Right atrium auricular region (tissue), 2 donors: ENCODE measurements around the gene SLC9A5. TPM values are rescaled to one million over a fixed set of nuclear protein-coding genes. Genes with fewer than 3 reads are reported as not detected.

Experiments used
- DNase-seq: peaks from one replicate; pipeline ENCODE4 v3.0.0-alpha.2; 2019; ENCODE audit warnings: low spot score
- H3K27ac ChIP-seq, 2 donors: fragments of 200-600 bp; sonication (generic); 1 replicate in 1 of 2; 2 replicates in 1 of 2; pipeline ENCODE4 v1.5.1; 2016 to 2019
- H3K27me3 ChIP-seq, 2 donors: fragments of 200-600 bp; sonication (generic); one replicate each; pipeline versions ENCODE4 v1.5.1 to v1.6.0; 2017 to 2019
- H3K36me3 ChIP-seq: fragments of 200-600 bp; sonication (generic); one replicate; pipeline ENCODE4 v1.5.1; 2016
- H3K4me1 ChIP-seq, 2 donors: fragments of 200-600 bp; sonication (generic); one replicate each; pipeline versions ENCODE4 v1.5.1 to v1.6.0; 2017 to 2019
- H3K4me3 ChIP-seq, 2 donors: fragments of 200-600 bp; sonication (generic); 1 replicate in 1 of 2; 2 replicates in 1 of 2; pipeline ENCODE4 v1.5.1; 2017 to 2019; ENCODE audit warnings: mild to moderate bottlenecking in 1 of 2, moderate library complexity in 1 of 2
- H3K9me3 ChIP-seq, 2 donors: fragments of 200-600 bp; sonication (generic); one replicate each; pipeline ENCODE4 v1.5.1; 2019
- total RNA-seq, 2 donors: library from RNA; depleted of rRNA; stranded (reverse); fragments of >200 nt; gene quantifications; one replicate each; pipeline ENCODE4 v1.1.0, GENCODE V29; 2016
- TF ChIP-seq, protein P1 (sequence below), 2 donors: fragments of 200-600 bp; sonication (generic); IDR thresholded peaks; one replicate each; pipeline ENCODE4 v1.5.1; 2019; ENCODE audit warnings: antibody characterized with exemption in 2 of 2

The SLC9A5 gene
- total RNA-seq, 2 donors from 2014 or later = 1.5 to 2.4 TPM

DNA sequence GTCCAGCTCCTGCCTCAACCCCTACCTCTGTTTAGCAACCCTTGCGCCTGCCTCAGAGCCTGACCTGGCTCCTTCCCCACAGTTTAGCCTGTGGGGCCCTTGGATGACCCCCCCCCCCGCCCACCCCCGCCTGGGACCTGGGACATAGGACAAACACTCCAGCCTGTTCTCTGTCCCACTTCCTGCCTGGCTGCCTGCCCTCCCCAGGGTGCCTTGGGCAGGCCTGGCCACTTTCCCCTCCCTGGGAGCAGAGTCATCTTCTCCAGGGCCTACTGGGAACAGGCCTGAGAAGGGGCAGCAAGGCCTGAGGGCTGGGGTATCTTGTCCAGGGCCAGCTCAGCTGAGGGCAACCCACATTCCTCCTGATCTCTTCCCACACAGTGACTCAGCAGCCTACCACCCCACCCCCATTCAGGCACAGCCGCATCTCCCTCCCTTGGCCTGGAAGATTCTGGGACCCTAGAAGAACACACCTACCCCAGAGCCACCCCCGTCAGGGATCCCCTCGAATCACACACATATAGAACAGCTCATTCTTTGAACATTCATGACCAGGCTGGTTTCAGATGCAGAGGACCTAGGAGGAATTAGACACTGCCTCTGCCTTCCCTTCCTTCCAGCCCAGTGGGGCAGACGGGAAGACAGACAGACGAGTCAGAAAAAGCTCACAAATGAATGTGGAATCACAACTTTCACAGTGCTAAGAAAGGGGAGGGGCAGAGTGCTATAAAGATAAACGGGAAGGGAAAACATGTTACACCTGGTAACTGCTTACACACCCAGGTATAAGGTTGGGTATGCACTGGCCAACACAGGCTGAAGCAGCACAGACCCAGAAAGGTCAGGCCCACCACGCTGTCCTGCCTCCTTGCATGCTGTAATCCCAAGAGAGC, 7.5 kb upstream of the SLC9A5 start:
- H3K36me3 ChIP-seq = peaks cover 36% of the 10 kb centered on the region
- TF ChIP-seq, protein P1, sequence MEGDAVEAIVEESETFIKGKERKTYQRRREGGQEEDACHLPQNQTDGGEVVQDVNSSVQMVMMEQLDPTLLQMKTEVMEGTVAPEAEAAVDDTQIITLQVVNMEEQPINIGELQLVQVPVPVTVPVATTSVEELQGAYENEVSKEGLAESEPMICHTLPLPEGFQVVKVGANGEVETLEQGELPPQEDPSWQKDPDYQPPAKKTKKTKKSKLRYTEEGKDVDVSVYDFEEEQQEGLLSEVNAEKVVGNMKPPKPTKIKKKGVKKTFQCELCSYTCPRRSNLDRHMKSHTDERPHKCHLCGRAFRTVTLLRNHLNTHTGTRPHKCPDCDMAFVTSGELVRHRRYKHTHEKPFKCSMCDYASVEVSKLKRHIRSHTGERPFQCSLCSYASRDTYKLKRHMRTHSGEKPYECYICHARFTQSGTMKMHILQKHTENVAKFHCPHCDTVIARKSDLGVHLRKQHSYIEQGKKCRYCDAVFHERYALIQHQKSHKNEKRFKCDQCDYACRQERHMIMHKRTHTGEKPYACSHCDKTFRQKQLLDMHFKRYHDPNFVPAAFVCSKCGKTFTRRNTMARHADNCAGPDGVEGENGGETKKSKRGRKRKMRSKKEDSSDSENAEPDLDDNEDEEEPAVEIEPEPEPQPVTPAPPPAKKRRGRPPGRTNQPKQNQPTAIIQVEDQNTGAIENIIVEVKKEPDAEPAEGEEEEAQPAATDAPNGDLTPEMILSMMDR (IDR thresholded peaks at IDR 0.05) = no peak
- peaks cover 0 to 64% of the 10 kb centered on the region in 2 donors for H3K4me1 ChIP-seq
- no peaks in the 10 kb centered on the region for H3K27me3 ChIP-seq
- DNase-seq = peak; percentile 83
- H3K27ac ChIP-seq = peak overlapping the region; percentile 94 to 95
- H3K9me3 ChIP-seq = no peaks in the 10 kb centered on the region
- no peak overlapping the region for H3K4me3 ChIP-seq

DNA sequence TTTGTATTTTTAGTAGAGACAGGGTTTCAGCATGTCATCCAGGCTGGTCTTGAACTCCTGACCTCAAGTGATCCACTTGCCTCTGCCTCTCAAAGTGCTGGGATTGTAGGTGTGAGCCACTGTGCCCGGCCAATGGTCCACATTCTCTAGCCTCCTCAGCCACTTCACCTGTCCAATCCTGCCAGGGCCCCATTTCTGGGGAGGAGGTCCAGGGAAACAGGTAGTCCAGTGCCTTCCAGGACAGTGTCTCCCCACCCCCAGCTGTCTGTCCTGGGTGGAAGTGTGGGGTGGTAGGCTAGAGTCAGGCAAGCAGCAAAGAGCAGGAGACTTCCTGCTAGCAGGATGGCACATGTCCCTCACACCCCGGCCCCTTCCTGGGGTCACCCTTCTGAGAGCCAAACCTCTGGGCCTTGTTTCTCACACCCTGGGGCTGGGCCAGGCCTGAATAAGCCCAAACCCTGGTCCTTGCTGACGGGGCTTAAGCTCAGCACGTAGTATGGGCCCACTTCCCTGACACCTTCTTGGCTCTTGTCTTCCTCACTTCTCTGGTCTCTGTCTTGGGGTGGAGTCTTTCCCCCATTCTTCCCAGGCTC, 6.5 kb upstream of the SLC9A5 start:
- Histone ChIP-seq H3K27me3 (no peaks in the 10 kb centered on the region), H3K9me3 (no peaks in the 10 kb centered on the region), H3K4me1 (peaks cover 0 to 64% of the 10 kb centered on the region in 2 donors), H3K4me3 (no peak overlapping the region), H3K36me3 (peaks cover 26% of the 10 kb centered on the region), H3K27ac (peak overlapping the region; percentile 94 to 95)
- TF ChIP-seq, protein P1 (IDR thresholded peaks at IDR 0.05) = no peak
- DNase-seq = no peak

DNA sequence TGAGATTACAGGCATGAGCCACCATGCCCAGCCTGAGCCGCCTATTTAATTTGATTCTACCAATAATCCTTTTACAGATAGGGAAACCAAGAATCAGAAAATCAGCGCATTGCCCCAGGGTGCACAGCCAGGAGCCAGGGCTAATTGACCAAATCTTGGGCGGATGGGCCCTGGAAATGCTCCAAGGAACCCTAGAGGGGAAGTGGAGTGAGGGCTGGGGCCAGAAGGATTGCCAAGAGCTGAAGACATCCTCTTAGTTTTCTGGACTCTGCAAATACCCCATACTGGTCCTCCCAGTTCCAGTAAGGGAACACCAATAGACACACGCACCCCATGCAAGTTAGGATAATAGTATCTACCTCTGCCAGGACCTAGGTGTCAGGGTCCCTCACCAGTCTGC, 5.3 kb upstream of the SLC9A5 start:
- Histone ChIP-seq H3K4me1 (peaks cover 0 to 74% of the 10 kb centered on the region in 2 donors), H3K4me3 (no peak overlapping the region), H3K36me3 (peaks cover 14% of the 10 kb centered on the region), H3K27me3 (no peaks in the 10 kb centered on the region), H3K27ac (peak overlapping the region; percentile 94 to 95), H3K9me3 (no peaks in the 10 kb centered on the region)
- DNase-seq = no peak
- TF ChIP-seq, protein P1 (IDR thresholded peaks at IDR 0.05) = no peak

DNA sequence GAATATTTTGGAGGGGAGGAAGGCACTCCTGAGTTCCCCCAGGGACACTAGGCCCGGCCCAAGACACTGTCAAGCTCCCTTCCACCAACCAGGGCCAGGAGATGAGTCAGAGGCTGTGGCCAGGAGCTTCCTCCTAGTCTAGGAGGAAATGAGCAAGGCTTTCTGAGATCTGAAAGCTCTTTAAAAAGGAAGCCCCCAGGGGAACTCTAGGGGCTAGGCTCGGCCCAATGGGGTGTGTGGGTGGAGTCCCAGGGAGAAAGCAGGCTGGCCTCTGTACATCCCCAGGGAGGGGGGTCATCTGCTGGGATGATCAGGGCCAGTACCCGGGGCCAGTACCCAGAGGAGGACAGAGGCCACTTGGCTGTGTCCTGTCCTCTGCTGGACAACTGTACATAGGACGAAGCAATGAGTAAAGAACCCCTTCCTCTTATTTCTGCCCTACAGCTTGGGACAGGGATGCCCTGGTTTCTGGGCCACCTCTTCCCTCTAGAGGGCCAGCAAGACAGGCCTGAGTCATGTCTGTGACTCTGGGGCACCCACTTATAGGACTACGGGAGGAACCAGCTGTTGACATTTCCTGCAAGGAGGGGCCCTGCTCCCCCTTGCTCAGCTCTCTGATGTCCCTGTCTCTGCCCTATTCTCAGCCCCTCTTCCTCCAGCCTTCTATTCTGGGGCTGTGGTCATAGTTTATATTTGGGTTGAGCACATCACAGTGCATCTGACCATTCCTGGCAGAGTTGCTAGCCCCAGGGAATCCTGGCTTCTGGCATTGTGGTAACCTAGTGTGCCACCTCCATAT, 4.2 kb upstream of the SLC9A5 start:
- H3K36me3 ChIP-seq = peaks cover 3% of the 10 kb centered on the region
- H3K27ac ChIP-seq = peak overlapping the region; percentile 94 to 95
- no peaks in the 10 kb centered on the region for H3K9me3 ChIP-seq
- peak; percentile 84 for DNase-seq
- peaks cover 0 to 84% of the 10 kb centered on the region in 2 donors for H3K4me1 ChIP-seq
- H3K27me3 ChIP-seq = no peaks in the 10 kb centered on the region
- TF ChIP-seq, protein P1 (IDR thresholded peaks at IDR 0.05) = no peak
- peak overlapping the region in 1 of 2 donors; percentile 10 for H3K4me3 ChIP-seq

DNA sequence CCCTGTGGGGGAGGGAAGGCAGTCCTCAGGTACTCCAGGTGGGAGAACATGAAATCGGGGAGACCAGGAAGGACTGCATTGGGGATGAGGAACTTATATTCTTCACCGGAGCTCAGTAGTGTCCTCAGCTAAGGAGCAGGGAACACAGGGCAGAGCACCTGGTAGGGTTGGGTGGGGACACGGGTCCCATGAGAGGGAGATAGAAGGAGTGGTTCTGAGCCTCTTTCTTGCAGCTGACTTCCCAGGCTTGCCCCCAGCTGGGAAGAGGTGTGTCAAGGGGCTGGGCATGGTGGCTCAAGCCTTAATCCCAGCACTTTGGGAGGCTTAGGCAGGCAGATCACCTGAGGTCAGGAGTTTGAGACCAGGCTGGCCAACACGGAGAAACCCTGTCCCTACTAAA, 3.6 kb upstream of the SLC9A5 start:
- Histone ChIP-seq H3K27me3 (no peaks in the 10 kb centered on the region), H3K27ac (peak overlapping the region; percentile 94 to 95), H3K36me3 (no peaks in the 10 kb centered on the region), H3K9me3 (no peaks in the 10 kb centered on the region), H3K4me1 (peaks cover 0 to 84% of the 10 kb centered on the region in 2 donors), H3K4me3 (peak overlapping the region; percentile 83 to 94)
- no peak for DNase-seq
- TF ChIP-seq, protein P1 (IDR thresholded peaks at IDR 0.05) = no peak
